Heart left ventricle (tissue), 16 donors: Measurements from ENCODE around the gene NNMT. TPM values are rescaled to one million over a fixed set of nuclear protein-coding genes. Genes with fewer than 3 reads are reported as not detected.
A peak's percentile ranks its signal among the peaks of the same experiment; 100 is the strongest.

Experiments used
- ATAC-seq, 4 donors: fragments of 200-7000 bp; cut with Tn5 transposase; one replicate each; pipeline ENCODE4 v1.9.1; 2020 to 2022; ENCODE audit warnings: moderate library complexity in 4 of 4, mild to moderate bottlenecking in 3 of 4, moderate number of reproducible peaks in 1 of 4
- DNase-seq, 5 donors: peaks; one replicate each; pipeline ENCODE4 v3.0.0-alpha.2; 2020
- H3K27ac ChIP-seq, 12 donors: fragments of 200-600 bp; sonication (generic) in 4 of 12; one replicate each; pipeline versions ENCODE4 v1.5.0 to v1.8.0; 2016 to 2022; ENCODE audit warnings: mild to moderate bottlenecking in 2 of 12
- H3K27me3 ChIP-seq, 9 donors: fragments of 200-600 bp; sonication (generic) in 2 of 9; one replicate each; pipeline versions ENCODE4 v1.5.1 to v1.8.0; 2016 to 2022; ENCODE audit warnings: mild to moderate bottlenecking in 3 of 9
- H3K36me3 ChIP-seq, 9 donors: fragments of 200-600 bp; sonication (generic) in 2 of 9; one replicate each; pipeline versions ENCODE4 v1.5.0 to v1.8.0; 2018 to 2022; ENCODE audit warnings: mild to moderate bottlenecking in 2 of 9
- H3K4me1 ChIP-seq, 12 donors: fragments of 200-600 bp; sonication (generic) in 4 of 12; one replicate each; pipeline versions ENCODE4 v1.5.0 to v1.8.0; 2016 to 2022; ENCODE audit warnings: mild to moderate bottlenecking in 3 of 12
- H3K4me3 ChIP-seq, 12 donors: fragments of 200-600 bp; sonication (generic) in 4 of 12; one replicate each; pipeline versions ENCODE4 v1.5.0 to v1.8.0; 2017 to 2022; ENCODE audit warnings: mild to moderate bottlenecking in 9 of 12, moderate library complexity in 4 of 12
- H3K9me3 ChIP-seq, 12 donors: fragments of 200-600 bp; sonication (generic) in 4 of 12; one replicate each; pipeline versions ENCODE4 v1.5.0 to v1.8.0; 2016 to 2022; ENCODE audit warnings: mild to moderate bottlenecking in 1 of 12
- POLR2A ChIP-seq, 2 donors: fragments of 450-650 bp; IDR thresholded peaks; one replicate each; pipeline ENCODE4 v1.6.1; 2017; ENCODE audit warnings: antibody characterized with exemption in 2 of 2, mild to moderate bottlenecking in 2 of 2, moderate library complexity in 2 of 2
- WGBS, 4 donors: extraction: QIAGEN DNeasy Blood & Tissue Kit in 2 of 4; methylation state at CpG; one replicate each; pipeline versions ENCODE4 v1.1.5 to v1.1.7; 2013 to 2018; 5-methylcytosine and 5-hydroxymethylcytosine counted together
- intact Hi-C, 10 donors: fragments of 100-400 bp; cut with DNase I; formaldehyde crosslinking; loops; one replicate each; pipeline versions ENCODE4 v1.11.1 to v1.14.2; 2022
- polyA plus RNA-seq, 2 donors: library from polyadenylated mRNA; stranded (reverse); fragments of 200-250 nt; gene quantifications; one replicate each; pipeline ENCODE4 v1.2.3, GENCODE V29; 2013
- total RNA-seq, 9 donors: library from RNA; depleted of rRNA in 2 of 9; stranded (reverse); fragments of >200 nt in 2 of 9; fragmentation: NEBNext Ultra II Directional in 3 of 9; extraction: Animal tissue kit (Norgen Biotek cat#: 25700) in 3 of 9; gene quantifications; one replicate each; pipeline versions ENCODE4 v1.1.0 to v1.2.4, GENCODE V29; 2016 to 2023
- TF ChIP-seq, protein P1 (sequence below), 12 donors: fragments of 200-600 bp; sonication (generic) in 4 of 12; IDR thresholded peaks; one replicate each; pipeline versions ENCODE4 v1.5.0 to v1.8.0; 2018 to 2022; ENCODE audit warnings: antibody characterized with exemption in 12 of 12, mild to moderate bottlenecking in 5 of 12
- donor health status: ischemic (EF 13 %, LVEDD 7.1; RV severe dilation, severe dysfunction).
- donor health status: healthy with polysubstance abuse.
- donor health status: DM: no; HTN: yes; CAD: no.
- donor health status: DM: no; HTN: no; CAD: no.
- donor health status: ischemic (EF 25% LVEDD 6.9; RV normal size, moderate dysfunction).
- donor health status: ischemic (EF 25% LVEDD 5.7; RV mildly dilated, moderate dysfunction).
- donor health status: healthy.
- donor health status: DM: yes; HTN: yes; CAD: no.
- donor health status: ischemic (EF 35%, LVEDD 5.7; RV mildly dilated, moderate dysfunction).
- donor health status: nonischemic (EF 11% LVEDD 7.7; RV severe dilation, severe dysfunction).
- donor health status: DM: yes; HTN: yes; CAD: no.
- donor health status: PGD.
- donor health status: ischemic (EF 29% LVEDD 5.4; RV normal size, mild dysfunction).
- donor health status: nonischemic (EF 23%, LVEDD 6.1; RV moderate dilation, normal function).

Gene NNMT
- total and polyA plus RNA-seq, 11 donors = 12.4 to 146 (median 27.9) TPM

DNA sequence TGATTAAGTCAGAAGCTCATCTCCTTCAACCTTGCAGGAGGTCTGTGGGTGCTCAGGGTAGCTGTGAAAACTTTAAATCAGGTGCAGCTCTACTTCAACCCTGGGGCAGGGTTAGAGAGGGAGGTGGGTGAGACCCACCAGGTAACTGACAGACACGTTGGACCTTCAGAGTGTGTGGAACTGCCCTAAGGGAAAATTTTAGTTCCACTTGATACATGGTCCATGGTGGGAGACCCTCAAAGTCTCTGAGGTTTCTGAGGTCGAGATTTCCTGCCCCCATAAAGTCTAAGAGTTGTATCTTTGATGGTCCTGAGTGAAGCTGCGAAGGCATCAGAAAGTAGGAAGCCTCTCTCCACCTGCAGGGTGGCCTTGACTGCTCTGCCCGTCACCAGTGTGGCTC, 23.9 kb upstream of the NNMT start:
- no peaks in the 10 kb centered on the region for H3K36me3 ChIP-seq
- ATAC-seq (no peak), DNase-seq (no peak)
- H3K27ac ChIP-seq = no peak overlapping the region
- no peak for TF ChIP-seq POLR2A (IDR thresholded peaks at IDR 0.05)
- TF ChIP-seq, protein P1, sequence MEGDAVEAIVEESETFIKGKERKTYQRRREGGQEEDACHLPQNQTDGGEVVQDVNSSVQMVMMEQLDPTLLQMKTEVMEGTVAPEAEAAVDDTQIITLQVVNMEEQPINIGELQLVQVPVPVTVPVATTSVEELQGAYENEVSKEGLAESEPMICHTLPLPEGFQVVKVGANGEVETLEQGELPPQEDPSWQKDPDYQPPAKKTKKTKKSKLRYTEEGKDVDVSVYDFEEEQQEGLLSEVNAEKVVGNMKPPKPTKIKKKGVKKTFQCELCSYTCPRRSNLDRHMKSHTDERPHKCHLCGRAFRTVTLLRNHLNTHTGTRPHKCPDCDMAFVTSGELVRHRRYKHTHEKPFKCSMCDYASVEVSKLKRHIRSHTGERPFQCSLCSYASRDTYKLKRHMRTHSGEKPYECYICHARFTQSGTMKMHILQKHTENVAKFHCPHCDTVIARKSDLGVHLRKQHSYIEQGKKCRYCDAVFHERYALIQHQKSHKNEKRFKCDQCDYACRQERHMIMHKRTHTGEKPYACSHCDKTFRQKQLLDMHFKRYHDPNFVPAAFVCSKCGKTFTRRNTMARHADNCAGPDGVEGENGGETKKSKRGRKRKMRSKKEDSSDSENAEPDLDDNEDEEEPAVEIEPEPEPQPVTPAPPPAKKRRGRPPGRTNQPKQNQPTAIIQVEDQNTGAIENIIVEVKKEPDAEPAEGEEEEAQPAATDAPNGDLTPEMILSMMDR (IDR thresholded peaks at IDR 0.05) = no peak
- 75 to 90% (median 78%) methylated on average over 4 of the region's 4 CpGs for WGBS, 4 donors
- no peaks in the 10 kb centered on the region for H3K27me3 ChIP-seq
- intact Hi-C loops = no loop called here
- peaks cover 0 to 5% (median 0%) of the 10 kb centered on the region in 12 donors for H3K4me1 ChIP-seq
- peaks cover 0 to 3% (median 0%) of the 10 kb centered on the region in 12 donors for H3K9me3 ChIP-seq
- H3K4me3 ChIP-seq = no peak overlapping the region

GRCh38 chr11:114273071-114273470, 23.1 kb upstream of the NNMT start:
- Histone ChIP-seq H3K36me3 (no peaks in the 10 kb centered on the region), H3K4me3 (no peak overlapping the region), H3K9me3 (peaks cover 0 to 3% (median 0%) of the 10 kb centered on the region in 12 donors), H3K4me1 (peaks cover 0 to 5% (median 0%) of the 10 kb centered on the region in 12 donors), H3K27ac (no peak overlapping the region), H3K27me3 (no peaks in the 10 kb centered on the region)
- ATAC-seq (no peak), DNase-seq (no peak)
- TF ChIP-seq, protein P1 (IDR thresholded peaks at IDR 0.05) = no peak
- no peak for TF ChIP-seq POLR2A (IDR thresholded peaks at IDR 0.05)
- intact Hi-C loops = no loop called here
- 82 to 92% (median 86%) methylated on average over 3 of the region's 3 CpGs for WGBS, 4 donors

DNA sequence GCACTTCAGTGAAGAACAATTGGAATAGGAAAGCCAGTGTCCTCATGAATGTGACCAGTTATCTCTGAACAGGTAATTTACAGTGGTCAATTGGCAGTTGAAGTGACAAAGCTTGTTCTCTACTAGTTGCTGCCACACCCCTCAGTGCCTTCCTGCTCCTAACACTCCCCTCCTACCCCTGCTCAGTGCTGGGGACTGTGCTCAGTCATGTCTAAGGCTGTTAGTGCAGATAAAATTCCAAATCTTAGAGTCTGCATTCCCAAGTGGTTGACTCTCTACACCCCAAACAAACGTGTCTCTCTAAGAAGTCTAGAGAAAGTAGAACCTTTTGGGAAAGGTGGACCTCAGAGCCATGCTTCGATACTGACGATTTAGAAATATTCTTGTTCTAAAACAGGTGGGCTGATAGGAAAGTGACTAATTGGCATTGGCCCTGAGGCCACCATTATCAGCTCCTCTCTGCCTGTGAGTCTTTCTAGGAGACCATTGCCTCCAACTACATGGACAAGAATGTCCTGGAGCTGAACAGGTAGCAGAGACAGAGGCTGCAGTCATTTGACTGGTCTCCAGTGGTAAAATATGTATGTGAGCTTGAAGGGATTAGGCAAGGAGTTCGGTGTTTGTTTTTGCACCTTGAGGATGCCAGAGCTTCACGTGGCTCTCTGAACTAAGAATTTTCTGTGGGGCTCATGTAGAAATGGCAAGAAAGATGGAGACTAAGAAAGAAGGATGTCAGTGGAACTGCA, 22.1 kb upstream of the NNMT start:
- no peak for ATAC-seq
- no peak for TF ChIP-seq POLR2A (IDR thresholded peaks at IDR 0.05)
- TF ChIP-seq, protein P1 (IDR thresholded peaks at IDR 0.05) = no peak
- H3K27ac ChIP-seq = peak overlapping the region in 2 of 12 donors; percentile 18 to 68
- no peaks in the 10 kb centered on the region for H3K36me3 ChIP-seq
- peaks cover 0 to 3% (median 0%) of the 10 kb centered on the region in 12 donors for H3K9me3 ChIP-seq
- DNase-seq = no peak
- no peaks in the 10 kb centered on the region for H3K27me3 ChIP-seq
- no peak overlapping the region for H3K4me3 ChIP-seq
- intact Hi-C loops = no loop called here
- H3K4me1 ChIP-seq = peaks cover 0 to 5% (median 0%) of the 10 kb centered on the region in 12 donors
- 74 to 83% (median 76%) methylated on average over 5 of the region's 5 CpGs for WGBS, 4 donors

- DNase-seq = no peak
- WGBS, 4 donors = 73 to 81% (median 78%) methylated on average over 3 of the region's 3 CpGs
- no peaks in the 10 kb centered on the region for H3K27me3 ChIP-seq
- TF ChIP-seq POLR2A (IDR thresholded peaks at IDR 0.05) = no peak
- TF ChIP-seq, protein P1 (IDR thresholded peaks at IDR 0.05) = no peak
- no peak overlapping the region for H3K4me3 ChIP-seq
- H3K4me1 ChIP-seq = no peaks in the 10 kb centered on the region
- intact Hi-C loops = loop anchor here in 1 of 10 donors (5.0 kb wide), 1 partner anchor 488 kb away; no protein-coding TSS in a partner anchor
- H3K27ac ChIP-seq = peak overlapping the region in 6 of 12 donors; percentile 14 to 68 (median 40)
- peaks cover 0 to 3% (median 0%) of the 10 kb centered on the region in 12 donors for H3K9me3 ChIP-seq
- no peak for ATAC-seq
- H3K36me3 ChIP-seq = no peaks in the 10 kb centered on the region
Observed at GRCh38 chr11:114274637-114275036, 21.6 kb upstream of the NNMT start.
